Measurements from ENCODE around the gene MAST4. TPM values are rescaled to one million over a fixed set of nuclear protein-coding genes. Genes with fewer than 3 reads are reported as not detected.

MAST4 gene
- total RNA-seq, 2 donors from 2014 or later: 15.9 to 53.1 TPM

DNA sequence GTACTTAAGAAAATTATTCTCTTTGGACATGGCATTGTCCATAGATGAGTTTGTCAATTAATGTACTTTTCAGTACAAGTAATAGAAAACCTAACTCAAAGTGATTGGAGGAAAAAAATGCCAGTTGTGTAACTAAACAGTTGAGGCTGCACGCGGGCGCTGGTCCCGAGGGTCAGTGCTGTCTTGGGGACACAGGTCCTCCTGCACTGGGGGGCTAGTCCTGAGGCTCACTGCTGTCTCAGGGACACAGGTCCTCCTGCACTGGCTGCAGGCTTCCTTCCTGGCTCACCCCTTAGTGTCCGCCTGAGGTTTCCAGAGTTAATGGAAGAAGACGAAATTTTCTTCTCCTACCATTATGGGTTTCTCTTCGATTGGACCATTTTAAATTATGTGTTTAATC is 319.3 kb downstream of the MAST4 start:
- H3K27me3 Mint-ChIP-seq: peaks cover 8 to 26% of the 10 kb centered on the region in 2 donors
- no peak for DNase-seq (ENCODE audit: low spot score)
- H3K4me3 Mint-ChIP-seq: no peak overlapping the region
- H3K4me1 Mint-ChIP-seq (ENCODE audit: low read depth in 2 of 2): no peaks in the 10 kb centered on the region
- no peaks in the 10 kb centered on the region for H3K36me3 Mint-ChIP-seq
- H3K9me3 Mint-ChIP-seq: no peaks in the 10 kb centered on the region
- ATAC-seq: peak in 1 of 2 donors; percentile 43
- H3K27ac Mint-ChIP-seq: no peak overlapping the region

DNA sequence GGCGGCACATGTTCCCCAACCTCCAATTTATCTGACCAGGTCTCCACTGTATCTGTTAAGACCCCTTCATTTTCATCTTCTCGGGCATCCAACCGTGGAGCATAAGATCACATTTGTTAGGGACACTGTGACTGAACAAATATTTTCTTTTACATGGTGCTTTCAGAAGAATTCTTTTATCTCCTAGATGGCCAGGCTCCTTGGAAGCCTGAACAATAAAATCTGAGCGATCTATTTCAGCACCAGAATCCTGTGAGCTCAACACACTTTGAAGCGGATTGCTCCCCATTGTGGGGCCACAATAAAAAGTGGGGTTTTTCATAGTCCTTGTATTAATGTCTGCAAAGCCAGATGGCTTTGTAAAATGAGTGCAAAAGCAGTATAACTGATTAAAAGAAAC is 326.7 kb downstream of the MAST4 start:
- Mint-ChIP-seq H3K36me3 (no peaks in the 10 kb centered on the region), H3K4me3 (no peak overlapping the region), H3K4me1 (ENCODE audit: low read depth in 2 of 2) (peaks cover 0 to 3% of the 10 kb centered on the region in 2 donors), H3K9me3 (no peaks in the 10 kb centered on the region), H3K27ac (no peak overlapping the region), H3K27me3 (peaks cover 8 to 15% of the 10 kb centered on the region in 2 donors)
- ATAC-seq (no peak), DNase-seq (ENCODE audit: low spot score) (no peak)

DNA sequence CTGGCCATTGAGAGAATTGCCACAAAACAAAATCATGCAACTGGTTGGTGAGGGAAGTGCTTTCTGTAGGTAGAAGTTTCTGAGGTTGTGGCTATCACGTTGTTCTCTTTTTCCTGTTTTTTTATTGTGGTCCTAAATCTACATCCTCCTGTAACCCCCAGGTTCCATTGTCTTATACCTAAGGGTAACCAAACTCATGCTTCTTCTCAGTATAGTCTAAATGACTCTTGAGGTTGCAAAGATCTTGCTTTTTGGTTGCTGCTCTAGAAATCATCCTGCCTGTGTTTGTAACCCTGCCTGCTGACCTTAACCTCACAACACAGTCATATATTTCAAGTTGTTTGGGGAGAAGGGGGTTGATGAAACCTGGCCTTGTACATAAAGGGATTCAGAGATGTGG is 327.3 kb downstream of the MAST4 start:
- no peaks in the 10 kb centered on the region for H3K9me3 Mint-ChIP-seq
- H3K4me1 Mint-ChIP-seq (ENCODE audit: low read depth in 2 of 2): peaks cover 0 to 3% of the 10 kb centered on the region in 2 donors
- ATAC-seq (no peak), DNase-seq (ENCODE audit: low spot score) (no peak)
- H3K27ac Mint-ChIP-seq: no peak overlapping the region
- H3K27me3 Mint-ChIP-seq: peaks cover 8 to 15% of the 10 kb centered on the region in 2 donors
- H3K4me3 Mint-ChIP-seq: no peak overlapping the region
- no peaks in the 10 kb centered on the region for H3K36me3 Mint-ChIP-seq

DNA sequence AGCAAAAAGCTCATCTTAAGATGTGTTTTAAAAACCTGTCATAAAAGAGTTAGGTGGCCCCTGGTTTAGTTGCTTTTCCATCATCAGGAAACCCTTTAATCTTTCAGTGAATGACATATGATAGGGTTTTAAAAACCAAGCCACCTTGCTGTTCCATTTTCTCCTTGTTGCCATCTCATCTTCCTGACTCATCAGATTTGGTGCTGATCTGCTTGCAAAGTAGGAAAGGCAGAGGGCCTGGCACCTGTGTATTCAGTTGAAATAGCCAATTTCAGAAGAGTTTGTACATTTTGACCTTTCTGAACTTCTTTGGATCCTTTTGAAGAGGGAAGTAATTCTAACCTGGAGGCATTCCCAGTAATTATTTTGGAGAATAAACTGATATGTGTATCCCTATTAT is 327.7 kb downstream of the MAST4 start:
- H3K27me3 Mint-ChIP-seq: peaks cover 11 to 15% of the 10 kb centered on the region in 2 donors
- no peaks in the 10 kb centered on the region for H3K36me3 Mint-ChIP-seq
- DNase-seq (ENCODE audit: low spot score) (no peak), ATAC-seq (no peak)
- H3K27ac Mint-ChIP-seq: no peak overlapping the region
- peaks cover 0 to 3% of the 10 kb centered on the region in 2 donors for H3K4me1 Mint-ChIP-seq (ENCODE audit: low read depth in 2 of 2)
- no peaks in the 10 kb centered on the region for H3K9me3 Mint-ChIP-seq
- H3K4me3 Mint-ChIP-seq: no peak overlapping the region

DNA sequence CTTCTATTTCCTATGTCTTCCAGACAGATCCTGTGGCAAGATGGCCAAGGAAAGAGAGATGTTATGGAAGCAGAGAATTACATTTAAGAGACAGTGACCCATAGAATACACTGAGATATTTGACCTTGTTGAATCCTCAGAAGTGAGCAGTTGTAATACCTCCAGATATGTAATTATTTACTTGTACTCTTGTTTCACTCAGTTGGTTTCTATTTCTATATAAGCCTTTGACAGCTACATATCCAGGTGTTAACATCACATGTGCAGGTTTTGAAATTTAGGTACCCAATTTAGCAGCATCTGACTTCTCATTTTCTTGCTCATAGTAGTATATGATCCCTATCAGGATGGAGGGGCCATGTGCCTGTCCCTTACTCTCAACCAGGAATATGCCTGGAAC is 330.9 kb downstream of the MAST4 start:
- no peak for DNase-seq (ENCODE audit: low spot score)
- H3K9me3 Mint-ChIP-seq: no peaks in the 10 kb centered on the region
- H3K4me3 Mint-ChIP-seq: no peak overlapping the region
- H3K27me3 Mint-ChIP-seq: peaks cover 3 to 19% of the 10 kb centered on the region in 2 donors
- H3K27ac Mint-ChIP-seq: no peak overlapping the region
- peaks cover 0 to 3% of the 10 kb centered on the region in 2 donors for H3K4me1 Mint-ChIP-seq (ENCODE audit: low read depth in 2 of 2)
- no peak for ATAC-seq
- H3K36me3 Mint-ChIP-seq: no peaks in the 10 kb centered on the region

DNA sequence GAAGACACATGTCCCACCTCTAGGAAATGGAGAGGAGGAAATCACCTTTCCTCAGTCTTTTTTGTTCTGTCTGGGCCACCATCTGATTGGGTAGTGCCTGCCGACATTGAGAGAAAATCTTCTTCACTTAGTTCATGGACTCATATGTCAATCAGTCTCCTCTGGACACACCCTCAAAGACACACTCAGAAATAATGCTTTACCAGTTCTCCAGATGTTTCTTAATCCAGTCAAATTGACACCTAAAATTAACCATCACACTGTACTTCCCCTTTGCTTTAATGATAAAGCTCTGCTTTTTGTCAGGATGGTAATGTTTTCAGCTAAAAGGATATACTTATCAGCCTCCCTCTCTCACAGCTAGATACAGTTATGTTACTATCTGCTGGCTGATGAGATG is 333.1 kb downstream of the MAST4 start:
- DNase-seq (ENCODE audit: low spot score) (no peak), ATAC-seq (no peak)
- Mint-ChIP-seq H3K4me1 (ENCODE audit: low read depth in 2 of 2) (no peaks in the 10 kb centered on the region), H3K27ac (no peak overlapping the region), H3K4me3 (no peak overlapping the region), H3K36me3 (no peaks in the 10 kb centered on the region), H3K27me3 (peaks cover 8 to 21% of the 10 kb centered on the region in 2 donors), H3K9me3 (no peaks in the 10 kb centered on the region)

DNA sequence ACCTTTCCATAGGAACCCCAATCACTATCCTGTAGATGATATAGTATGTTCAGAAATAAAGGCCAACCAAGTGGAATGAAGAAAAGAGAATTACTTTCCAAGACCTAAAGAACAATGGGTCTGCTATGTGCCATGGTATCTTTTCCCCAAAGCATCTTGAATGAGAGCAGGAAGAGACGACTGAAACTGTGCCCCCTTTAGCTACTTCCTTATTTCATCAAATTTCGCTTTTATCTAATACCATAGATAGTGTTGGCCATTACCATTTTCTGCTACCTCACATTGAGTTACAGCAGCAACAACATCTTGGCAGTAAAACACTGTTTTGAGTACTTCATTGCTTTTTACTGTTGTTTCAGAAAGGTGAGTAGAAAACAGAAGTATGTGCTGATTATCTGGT is 333.8 kb downstream of the MAST4 start:
- Mint-ChIP-seq H3K4me3 (no peak overlapping the region), H3K4me1 (ENCODE audit: low read depth in 2 of 2) (no peaks in the 10 kb centered on the region), H3K27ac (no peak overlapping the region), H3K9me3 (no peaks in the 10 kb centered on the region), H3K36me3 (no peaks in the 10 kb centered on the region), H3K27me3 (peaks cover 8 to 23% of the 10 kb centered on the region in 2 donors)
- ATAC-seq: no peak
- DNase-seq (ENCODE audit: low spot score): no peak

DNA sequence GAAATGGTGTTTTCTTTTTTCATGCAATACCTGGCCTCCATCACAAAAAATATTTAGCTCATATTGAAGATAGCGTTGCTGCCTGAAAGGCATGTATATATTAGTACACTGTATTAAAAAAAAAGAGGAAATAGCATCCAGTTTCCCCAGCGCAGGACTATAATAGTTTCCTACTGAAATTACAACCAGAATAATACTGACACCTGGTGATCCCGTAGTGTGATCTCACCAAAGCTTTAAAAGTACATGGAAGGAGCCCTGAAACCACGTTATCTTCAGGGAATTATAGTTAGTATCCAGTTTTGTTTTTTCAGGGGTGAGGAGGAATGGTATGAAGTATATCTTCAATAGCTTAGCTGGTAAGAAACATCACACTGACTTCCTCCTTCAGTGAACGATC is 335.5 kb downstream of the MAST4 start:
- ATAC-seq (no peak), DNase-seq (ENCODE audit: low spot score) (no peak)
- H3K36me3 Mint-ChIP-seq: no peaks in the 10 kb centered on the region
- peaks cover 8 to 28% of the 10 kb centered on the region in 2 donors for H3K27me3 Mint-ChIP-seq
- H3K27ac Mint-ChIP-seq: no peak overlapping the region
- H3K4me3 Mint-ChIP-seq: no peak overlapping the region
- H3K9me3 Mint-ChIP-seq: no peaks in the 10 kb centered on the region
- H3K4me1 Mint-ChIP-seq (ENCODE audit: low read depth in 2 of 2): no peaks in the 10 kb centered on the region

DNA sequence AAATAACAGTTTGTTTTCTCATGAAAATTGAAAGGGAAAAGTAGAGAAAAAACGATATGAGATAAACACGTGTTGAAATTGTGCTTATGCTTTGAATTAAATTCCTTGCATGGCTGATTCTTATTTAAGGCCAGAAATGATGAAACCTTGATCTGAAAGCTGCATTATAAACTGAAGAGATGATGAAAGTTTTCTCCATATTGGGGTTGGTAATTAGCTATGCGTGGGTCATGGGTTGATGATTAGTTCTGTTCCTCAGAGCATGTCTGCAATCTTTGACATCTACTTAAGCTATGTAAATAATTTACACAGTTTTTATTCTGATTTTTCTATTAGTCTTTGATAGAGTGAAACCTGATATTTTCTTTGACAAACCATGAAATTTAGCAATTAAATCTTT is 336.3 kb downstream of the MAST4 start:
- DNase-seq (ENCODE audit: low spot score): no peak
- H3K27me3 Mint-ChIP-seq: peaks cover 11 to 30% of the 10 kb centered on the region in 2 donors
- H3K9me3 Mint-ChIP-seq: no peaks in the 10 kb centered on the region
- H3K27ac Mint-ChIP-seq: no peak overlapping the region
- no peak for ATAC-seq
- no peaks in the 10 kb centered on the region for H3K4me1 Mint-ChIP-seq (ENCODE audit: low read depth in 2 of 2)
- H3K36me3 Mint-ChIP-seq: no peaks in the 10 kb centered on the region
- no peak overlapping the region for H3K4me3 Mint-ChIP-seq

DNA sequence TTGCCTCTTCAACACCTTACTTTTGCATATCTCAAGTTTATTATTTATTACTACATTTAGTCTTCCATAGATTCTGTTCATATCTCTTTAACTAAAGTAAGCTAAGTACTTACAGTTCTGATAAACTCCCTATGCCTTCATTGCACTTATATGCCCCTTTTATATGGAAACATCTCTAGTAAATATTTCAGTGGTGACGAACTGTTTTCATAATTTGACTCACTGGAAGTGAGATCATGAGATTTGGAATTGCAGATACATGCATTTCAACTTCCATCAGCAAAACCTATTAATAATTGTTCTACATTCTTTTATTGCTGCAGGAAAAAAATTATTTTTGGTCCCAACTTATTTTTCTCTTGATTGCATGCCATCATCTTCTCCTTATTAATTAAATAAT is 336.9 kb downstream of the MAST4 start:
- H3K27ac Mint-ChIP-seq: no peak overlapping the region
- no peak for ATAC-seq
- H3K9me3 Mint-ChIP-seq: no peaks in the 10 kb centered on the region
- peaks cover 15 to 31% of the 10 kb centered on the region in 2 donors for H3K27me3 Mint-ChIP-seq
- no peaks in the 10 kb centered on the region for H3K36me3 Mint-ChIP-seq
- no peak overlapping the region for H3K4me3 Mint-ChIP-seq
- DNase-seq (ENCODE audit: low spot score): no peak
- no peaks in the 10 kb centered on the region for H3K4me1 Mint-ChIP-seq (ENCODE audit: low read depth in 2 of 2)

DNA sequence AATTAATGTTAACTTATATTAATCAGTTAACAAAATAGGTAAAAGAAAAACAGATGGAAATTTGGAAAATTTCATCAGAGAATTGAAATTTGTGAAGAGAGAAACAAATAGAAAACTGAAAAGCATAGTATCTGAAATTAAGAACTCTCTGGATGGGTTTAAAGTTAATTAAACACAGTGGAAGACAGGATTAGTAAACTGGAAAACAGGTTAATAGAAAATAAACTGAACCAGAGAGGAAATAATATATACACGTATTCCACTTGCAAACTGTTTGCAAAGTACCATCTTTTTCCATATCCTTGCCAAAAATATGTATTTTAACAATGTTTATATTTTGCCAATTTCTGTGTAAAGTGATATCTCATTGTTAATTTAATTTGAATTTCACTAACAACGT is 342.9 kb downstream of the MAST4 start:
- Mint-ChIP-seq H3K36me3 (no peaks in the 10 kb centered on the region), H3K27me3 (peaks cover 21% of the 10 kb centered on the region in 2 donors), H3K4me3 (no peak overlapping the region), H3K9me3 (no peaks in the 10 kb centered on the region), H3K27ac (no peak overlapping the region), H3K4me1 (ENCODE audit: low read depth in 2 of 2) (no peaks in the 10 kb centered on the region)
- no peak for DNase-seq (ENCODE audit: low spot score)
- no peak for ATAC-seq

DNA sequence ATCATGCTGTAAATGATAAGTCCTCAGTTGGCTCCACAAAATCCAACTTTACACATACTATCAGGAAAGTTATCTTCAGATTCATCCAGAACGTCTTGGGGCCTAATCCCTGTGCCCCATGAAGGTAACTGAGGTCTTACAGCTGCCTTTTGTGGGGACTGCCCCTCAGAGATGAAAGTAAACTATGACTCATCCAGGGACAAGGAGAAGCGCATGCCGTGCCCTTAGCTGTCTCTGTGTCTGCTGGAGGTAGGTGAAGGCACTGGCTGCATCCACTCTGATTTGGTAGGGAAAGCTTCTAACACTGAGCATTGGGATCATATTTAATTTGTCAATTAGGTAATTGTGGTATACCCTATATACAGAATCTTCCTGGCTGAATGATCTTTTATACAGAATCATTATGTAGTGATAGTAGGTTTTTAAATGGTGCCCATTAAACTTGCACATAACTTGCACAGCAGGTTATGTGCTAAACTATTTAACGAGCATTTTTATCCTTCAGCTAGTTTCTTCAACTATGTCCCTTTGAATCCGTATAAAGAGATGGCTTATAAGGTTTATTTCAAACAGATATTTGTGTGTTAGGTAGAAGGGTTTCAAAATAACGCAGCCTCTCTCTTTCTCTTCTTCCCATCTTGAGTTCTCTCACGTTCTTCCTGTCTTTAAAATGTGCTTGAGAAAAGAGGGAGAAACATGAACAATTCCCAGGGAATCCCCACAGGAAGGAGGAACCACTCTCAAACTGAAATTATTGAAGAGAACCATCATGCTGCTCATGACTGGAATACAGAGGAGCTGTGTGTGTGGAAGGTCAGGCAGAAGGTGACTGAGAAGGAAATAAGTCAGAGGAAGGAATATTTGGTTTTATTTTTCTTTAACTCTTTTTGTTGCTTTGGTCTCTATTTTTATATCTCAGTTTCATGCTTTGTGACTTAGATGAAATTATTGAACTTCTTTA is 349.5 kb downstream of the MAST4 start:
- no peak overlapping the region for H3K27ac Mint-ChIP-seq
- peak in 1 of 2 donors; percentile 84 for ATAC-seq
- H3K9me3 Mint-ChIP-seq: no peaks in the 10 kb centered on the region
- no peak for DNase-seq (ENCODE audit: low spot score)
- H3K4me1 Mint-ChIP-seq (ENCODE audit: low read depth in 2 of 2): no peaks in the 10 kb centered on the region
- H3K27me3 Mint-ChIP-seq: peaks cover 17 to 42% of the 10 kb centered on the region in 2 donors
- no peak overlapping the region for H3K4me3 Mint-ChIP-seq
- H3K36me3 Mint-ChIP-seq: no peaks in the 10 kb centered on the region

DNA sequence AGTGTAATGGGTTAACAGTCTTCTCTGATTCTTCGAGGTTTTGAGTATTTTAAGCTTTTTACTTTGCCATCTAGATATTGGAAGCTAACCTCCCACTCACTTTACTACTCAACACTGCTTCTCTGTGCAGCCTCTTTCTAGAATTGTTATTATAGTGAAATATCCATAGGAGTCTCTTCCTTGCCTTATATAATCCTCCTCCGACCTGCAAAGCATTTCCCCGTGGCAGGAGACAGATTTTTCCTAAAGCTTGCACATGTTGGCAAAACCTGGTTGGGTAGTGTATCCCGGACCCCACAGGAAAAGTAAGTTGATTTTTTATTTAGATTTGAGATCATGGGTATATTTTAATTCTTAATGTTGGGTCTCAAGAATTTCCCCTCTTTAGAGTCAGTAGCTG is 351.3 kb downstream of the MAST4 start:
- Mint-ChIP-seq H3K4me3 (no peak overlapping the region), H3K27me3 (peaks cover 12 to 46% of the 10 kb centered on the region in 2 donors)

DNA sequence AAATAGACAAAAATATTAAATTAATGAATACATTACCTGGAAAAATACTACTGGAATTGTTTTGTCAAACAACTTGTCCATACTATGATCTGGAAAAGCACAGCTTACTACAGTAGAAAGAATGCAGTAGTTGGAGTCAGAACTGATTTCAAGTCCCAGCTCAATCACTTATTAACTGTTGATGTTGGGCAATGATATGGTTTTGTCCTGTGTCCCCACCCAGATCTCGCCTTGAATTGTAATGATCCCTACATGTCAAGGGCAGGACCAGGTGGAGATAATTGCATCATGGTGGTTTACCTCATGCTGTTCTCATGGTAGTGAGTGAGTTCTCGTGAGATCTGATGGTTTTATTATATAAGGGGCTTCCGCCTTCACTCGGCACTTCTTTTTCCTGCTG is 352.9 kb downstream of the MAST4 start:
- Mint-ChIP-seq H3K9me3 (no peaks in the 10 kb centered on the region), H3K27ac (no peak overlapping the region), H3K4me3 (no peak overlapping the region), H3K27me3 (peaks cover 12 to 51% of the 10 kb centered on the region in 2 donors), H3K36me3 (no peaks in the 10 kb centered on the region), H3K4me1 (ENCODE audit: low read depth in 2 of 2) (no peaks in the 10 kb centered on the region)
- ATAC-seq: no peak
- DNase-seq (ENCODE audit: low spot score): no peak

More for the DNA sequence above, 351.3 kb downstream of the MAST4 start:
- Mint-ChIP-seq H3K27ac (no peak overlapping the region), H3K9me3 (no peaks in the 10 kb centered on the region), H3K4me1 (ENCODE audit: low read depth in 2 of 2) (no peaks in the 10 kb centered on the region), H3K36me3 (no peaks in the 10 kb centered on the region)
- ATAC-seq: no peak
- DNase-seq (ENCODE audit: low spot score): no peak

All from natural killer cell treated with Interleukin-12 subunit alpha and Interleukin-12 subunit beta and Interleukin-15 and Interleukin-18, amount 100 ng/mL, for 72 hours (primary cell).